WTC11 (cell line): ENCODE data around the gene TNXB. TPM values are rescaled to one million over a fixed set of nuclear protein-coding genes. Genes with fewer than 3 reads are reported as not detected.
A peak's percentile ranks its signal among the peaks of the same experiment; 100 is the strongest.

Experiments
- ATAC-seq: fragments of 200-7000 bp; cut with Tn5 transposase; 2 replicates; pipeline ENCODE4 v1.10.0; 2021; ENCODE audit warnings: mild to moderate bottlenecking, moderate library complexity
- CTCF ChIA-PET: fragments of 300-600 bp; sonication (Branson Sonifier 250); formaldehyde crosslinking; loops from one replicate; lab custom pipeline; 2021; ENCODE audit warnings: antibody characterized with exemption; lab: Charles Lee
- POLR2A ChIA-PET: fragments of 350-600 bp; sonication (Branson Sonifier 250); formaldehyde crosslinking; loops from one replicate; lab custom pipeline; 2021; ENCODE audit warnings: antibody characterized with exemption; lab: Charles Lee
- DNase-seq: peaks from one replicate; pipeline ENCODE4 v3.0.0; 2021; ENCODE audit warnings: low spot score
- H3K27ac Mint-ChIP-seq: 2 replicates; pipeline ENCODE4 v1.8.0; 2021; ENCODE audit warnings: mixed read lengths
- H3K27me3 Mint-ChIP-seq: 2 replicates; pipeline ENCODE4 v1.8.0; 2021; ENCODE audit warnings: low read depth, mild to moderate bottlenecking, moderate library complexity, mixed read lengths
- H3K36me3 Mint-ChIP-seq: 2 replicates; pipeline ENCODE4 v1.8.0; 2021; ENCODE audit warnings: mixed read lengths
- H3K4me1 Mint-ChIP-seq: 2 replicates; pipeline ENCODE4 v1.8.0; 2022; ENCODE audit warnings: mixed read lengths
- H3K4me3 Mint-ChIP-seq: 2 replicates; pipeline ENCODE4 v1.8.0; 2021; ENCODE audit warnings: mild to moderate bottlenecking, moderate library complexity, mixed read lengths
- H3K9me3 Mint-ChIP-seq: 2 replicates; pipeline ENCODE4 v1.8.0; 2021; ENCODE audit warnings: mixed read lengths
- AR ChIP-seq: fragments of 250-450 bp; sonication (Bioruptor Pico); IDR thresholded peaks from 2 replicates; pipeline ENCODE4 v1.9.0; 2021; ENCODE audit warnings: mild to moderate bottlenecking
- CTCF ChIP-seq: fragments of 200-600 bp; IDR thresholded peaks from 2 replicates; pipeline ENCODE4 v1.8.0; 2022; ENCODE audit warnings: antibody characterized with exemption
- E2F5 ChIP-seq: sonication (generic); formaldehyde crosslinking; IDR thresholded peaks from 2 replicates; pipeline ENCODE4 v1.8.1; 2022; ENCODE audit warnings: mild to moderate bottlenecking, moderate library complexity, missing genetic modification reagents
- ERG ChIP-seq: fragments of 250-450 bp; sonication (Bioruptor Pico); IDR thresholded peaks from 2 replicates; pipeline ENCODE4 v1.8.0; 2021; ENCODE audit warnings: mild to moderate bottlenecking
- GABPB1 ChIP-seq: sonication (generic); formaldehyde crosslinking; IDR thresholded peaks from 2 replicates; pipeline ENCODE4 v1.8.1; 2023; ENCODE audit warnings: mild to moderate bottlenecking, missing genetic modification reagents
- HMGXB4 ChIP-seq: sonication (generic); formaldehyde crosslinking; IDR thresholded peaks from 2 replicates; pipeline ENCODE4 v1.8.1; 2023; ENCODE audit warnings: mild to moderate bottlenecking, moderate library complexity, missing genetic modification reagents
- MYBL2 ChIP-seq: sonication (generic); formaldehyde crosslinking; IDR thresholded peaks from 2 replicates; pipeline ENCODE4 v1.8.1; 2023; ENCODE audit warnings: mild to moderate bottlenecking, moderate library complexity, missing genetic modification reagents
- NFATC4 ChIP-seq: fragments of 250-450 bp; sonication (Bioruptor Pico); IDR thresholded peaks from 2 replicates; pipeline ENCODE4 v1.9.0; 2021; ENCODE audit warnings: mild to moderate bottlenecking
- NFYB ChIP-seq: sonication (generic); formaldehyde crosslinking; conservative IDR thresholded peaks from 2 replicates; pipeline ENCODE4 v1.8.0; 2022; ENCODE audit warnings: low read depth, missing genetic modification reagents
- PREB ChIP-seq: sonication (generic); formaldehyde crosslinking; IDR thresholded peaks from 2 replicates; pipeline ENCODE4 v1.8.1; 2022; ENCODE audit warnings: mild to moderate bottlenecking, missing genetic modification reagents, moderate library complexity, borderline replicate concordance
- RORB ChIP-seq: fragments of 250-450 bp; sonication (Bioruptor Pico); IDR thresholded peaks from 2 replicates; pipeline ENCODE4 v1.9.0; 2021; ENCODE audit warnings: mild to moderate bottlenecking
- TCF7 ChIP-seq: sonication (generic); formaldehyde crosslinking; IDR thresholded peaks from 2 replicates; pipeline ENCODE4 v1.8.0; 2022; ENCODE audit warnings: mild to moderate bottlenecking, low read depth, missing genetic modification reagents, moderate library complexity
- ZMAT4 ChIP-seq: fragments of 250-450 bp; sonication (Bioruptor Pico); IDR thresholded peaks from 2 replicates; pipeline ENCODE4 v1.9.0; 2021; ENCODE audit warnings: mild to moderate bottlenecking
- ZNF138 ChIP-seq: sonication (generic); formaldehyde crosslinking; conservative IDR thresholded peaks from 2 replicates; pipeline ENCODE4 v1.8.1; 2022; ENCODE audit warnings: mild to moderate bottlenecking, moderate library complexity, missing genetic modification reagents
- ZNF281 ChIP-seq: sonication (generic); formaldehyde crosslinking; IDR thresholded peaks from 2 replicates; pipeline ENCODE4 v1.8.0; 2023; ENCODE audit warnings: mild to moderate bottlenecking, missing genetic modification reagents
- ZNF416 ChIP-seq: fragments of 250-450 bp; sonication (Bioruptor Pico); IDR thresholded peaks from 2 replicates; pipeline ENCODE4 v1.9.0; 2021; ENCODE audit warnings: mild to moderate bottlenecking, inconsistent platforms
- ZNF423 ChIP-seq: fragments of 250-450 bp; sonication (Bioruptor Pico); IDR thresholded peaks from 2 replicates; pipeline ENCODE4 v2.1.2; 2022; ENCODE audit warnings: mild to moderate bottlenecking, moderate library complexity
- total RNA-seq: library from RNA; stranded (reverse); gene quantifications from 3 replicates; pipeline ENCODE4 v1.2.3, GENCODE V29; 2021

TNXB gene
- total RNA-seq, 1 experiment from 2014 or later: 6.4 TPM

- TF ChIP-seq ZNF281 (CRISPR knock-in tag) (no peak), ERG (CRISPR knock-in tag) (no peak), NFATC4 (CRISPR knock-in tag) (no peak), HMGXB4 (peak; percentile 48), GABPB1 (CRISPR knock-in tag) (0 out of 2 replicates have a peak, but pooled peaks have one; percentile 8), NFYB (CRISPR knock-in tag) (no peak), E2F5 (CRISPR knock-in tag) (0 out of 2 replicates have a peak, but pooled peaks have one; percentile 29), AR (CRISPR knock-in tag) (no peak), TCF7 (no peak), CTCF (peak; percentile 92), ZNF138 (CRISPR knock-in tag) (no peak)
Measured at GRCh38 chr6:32047855-32048766, 61.0 kb downstream of the TNXB start (continued).

- no peak for DNase-seq
- ChIA-PET POLR2A (no interaction called here), CTCF (interaction anchor here (0.5 to 3.5 kb wide), 33 partner anchors 8 to 820 kb away, joined by 3 to 23 read pairs (median 4); partner anchors contain the start of genes AGPAT1, EHMT2, FKBPL and NEU1)
- no peak overlapping the region for H3K4me3 Mint-ChIP-seq
- no peak for ATAC-seq
- no peak overlapping the region for H3K27ac Mint-ChIP-seq
- H3K27me3 Mint-ChIP-seq: no peaks in the 10 kb centered on the region; the same call in 1 of the 2 replicates
- H3K4me1 Mint-ChIP-seq: peaks cover 2% of the 10 kb centered on the region; the same call in 1 of the 2 replicates
- H3K9me3 Mint-ChIP-seq: no peaks in the 10 kb centered on the region
- H3K36me3 Mint-ChIP-seq: no peaks in the 10 kb centered on the region
- TF ChIP-seq ZNF138 (CRISPR knock-in tag) (no peak), PREB (CRISPR knock-in tag) (no peak), ZNF423 (CRISPR knock-in tag) (no peak), AR (CRISPR knock-in tag) (no peak), MYBL2 (CRISPR knock-in tag) (no peak), ZNF416 (CRISPR knock-in tag) (no peak), RORB (CRISPR knock-in tag) (no peak), ZMAT4 (no peak)
Measured at GRCh38 chr6:32047539-32047854, 61.6 kb downstream of the TNXB start.
